AG04450 (cell line): ENCODE measurements around the gene PSPH. TPM values are rescaled to one million over a fixed set of nuclear protein-coding genes. Genes with fewer than 3 reads are reported as not detected.

Source experiments
- CTCF ChIA-PET: fragments of 300-600, 350-600 bp; formaldehyde crosslinking; extraction: SDS; loops from one replicate; lab custom pipeline; 2022; ENCODE audit warnings: antibody characterized with exemption, inconsistent platforms; lab: Charles Lee
- POLR2A ChIA-PET: fragments of 350-600 bp; formaldehyde crosslinking; extraction: SDS; loops from one replicate; lab custom pipeline; 2021; ENCODE audit warnings: antibody characterized with exemption, inconsistent platforms; lab: Yijun Ruan, JAX
- DNase-seq: peaks from one replicate; pipeline ENCODE4 v3.0.0-alpha.2; 2011; ENCODE audit warnings: low read depth, low spot score
- H3K27ac ChIP-seq: one replicate; pipeline ENCODE4 v1.5.1; 2012; ENCODE audit warnings: low read depth, low read length, control low read depth
- H3K27me3 ChIP-seq: one replicate; pipeline ENCODE4 v1.6.0; 2012; ENCODE audit warnings: low read length; ENCODE audit not compliant: control insufficient read depth, insufficient read depth
- H3K4me3 ChIP-seq: 2 replicates; pipeline ENCODE4 v1.5.1; 2011; ENCODE audit warnings: mild to moderate bottlenecking, low read depth, low read length, control low read depth
- H3K9me3 ChIP-seq: 2 replicates; pipeline ENCODE4 v1.5.1; 2012; ENCODE audit warnings: low read length; ENCODE audit not compliant: control insufficient read depth, insufficient read depth
- CTCF ChIP-seq: IDR thresholded peaks from 2 replicates; pipeline ENCODE4 v1.5.1; 2011; ENCODE audit warnings: low read depth, low read length, control low read depth, inconsistent platforms
- polyA plus RNA-seq: library from polyadenylated mRNA; depleted of rRNA; stranded (reverse); fragments of >200 nt; gene quantifications from 2 replicates; pipeline ENCODE4 v1.2.3, GENCODE V29; 2011

PSPH gene
- polyA plus RNA-seq, 1 experiment, result 66.4 TPM

GRCh38 chr7:55983537-55983936 lies 67.7 kb downstream of the PSPH start:
- Histone ChIP-seq H3K9me3 (no peaks in the 10 kb centered on the region), H3K27me3 (no peaks in the 10 kb centered on the region), H3K27ac (no peak overlapping the region), H3K4me3 (no peak overlapping the region)
- no peak for DNase-seq
- TF ChIP-seq CTCF, result no peak
- POLR2A ChIA-PET, result no interaction called here
- CTCF ChIA-PET, result interaction anchor here (0.6 to 1.4 kb wide), 2 partner anchors 91 to 568 kb away, joined by 6 read pairs; no protein-coding TSS in a partner anchor

GRCh38 chr7:55980266-55980665 lies 71.0 kb downstream of the PSPH start:
- no peaks in the 10 kb centered on the region for H3K9me3 ChIP-seq
- POLR2A ChIA-PET, result interaction anchor here (1.1 kb wide), 1 partner anchor 71 kb away, joined by 3 read pairs; the partner anchor contains the start of gene PSPH
- no peaks in the 10 kb centered on the region for H3K27me3 ChIP-seq
- no peak overlapping the region for H3K27ac ChIP-seq
- no peak for TF ChIP-seq CTCF
- H3K4me3 ChIP-seq, result no peak overlapping the region
- CTCF ChIA-PET, result interaction anchor here (1.1 to 2.1 kb wide), 2 partner anchors 16 to 94 kb away, joined by 7 to 15 read pairs; partner anchors contain the start of gene NIPSNAP2
- no peak for DNase-seq

GRCh38 chr7:55977831-55978230 lies 73.4 kb downstream of the PSPH start:
- TF ChIP-seq CTCF, result no peak
- Histone ChIP-seq H3K27ac (no peak overlapping the region), H3K4me3 (no peak overlapping the region), H3K9me3 (no peaks in the 10 kb centered on the region), H3K27me3 (no peaks in the 10 kb centered on the region)
- POLR2A ChIA-PET, result interaction anchor here (0.9 kb wide), 1 partner anchor 73 kb away, joined by 3 read pairs; the partner anchor contains the start of gene PSPH
- DNase-seq, result no peak
- CTCF ChIA-PET, result interaction anchor here (0.7 to 2.0 kb wide), 2 partner anchors 13 to 97 kb away, joined by 4 to 8 read pairs; no protein-coding TSS in a partner anchor

GRCh38 chr7:55975988-55976633 lies 75.1 kb downstream of the PSPH start:
- no peaks in the 10 kb centered on the region for H3K27me3 ChIP-seq
- TF ChIP-seq CTCF, result no peak
- no peak overlapping the region for H3K27ac ChIP-seq
- no peaks in the 10 kb centered on the region for H3K9me3 ChIP-seq
- POLR2A ChIA-PET, result interaction anchor here (0.6 kb wide), 1 partner anchor 20 kb away, joined by 3 read pairs; no protein-coding TSS in a partner anchor
- H3K4me3 ChIP-seq, result no peak overlapping the region
- CTCF ChIA-PET, result interaction anchor here (2.0 to 2.1 kb wide), 2 partner anchors 12 to 99 kb away, joined by 5 to 12 read pairs; no protein-coding TSS in a partner anchor
- no peak for DNase-seq

- ChIA-PET CTCF (interaction anchor here (0.7 to 1.7 kb wide), 2 partner anchors 10 to 332 kb away, joined by 5 to 6 read pairs; no protein-coding TSS in a partner anchor), POLR2A (no interaction called here)
- DNase-seq, result no peak
- Histone ChIP-seq H3K4me3 (no peak overlapping the region), H3K27ac (no peak overlapping the region), H3K9me3 (no peaks in the 10 kb centered on the region), H3K27me3 (no peaks in the 10 kb centered on the region)
- TF ChIP-seq CTCF, result no peak
Observed at GRCh38 chr7:55973747-55974250, 77.4 kb downstream of the PSPH start.
